ENCODE data around the gene ZAR1.

The ZAR1 gene

GRCh38 chr4:48526406-48526805, 36.4 kb downstream of the ZAR1 start:
- DNase-seq (ENCODE audit: low read depth): no peak
- H3K4me3 ChIP-seq (ENCODE audit: low read length): no peak overlapping the region
- no peak for TF ChIP-seq CTCF (conservative IDR thresholded peaks at IDR 0.05; ENCODE audit: low read length)

DNA sequence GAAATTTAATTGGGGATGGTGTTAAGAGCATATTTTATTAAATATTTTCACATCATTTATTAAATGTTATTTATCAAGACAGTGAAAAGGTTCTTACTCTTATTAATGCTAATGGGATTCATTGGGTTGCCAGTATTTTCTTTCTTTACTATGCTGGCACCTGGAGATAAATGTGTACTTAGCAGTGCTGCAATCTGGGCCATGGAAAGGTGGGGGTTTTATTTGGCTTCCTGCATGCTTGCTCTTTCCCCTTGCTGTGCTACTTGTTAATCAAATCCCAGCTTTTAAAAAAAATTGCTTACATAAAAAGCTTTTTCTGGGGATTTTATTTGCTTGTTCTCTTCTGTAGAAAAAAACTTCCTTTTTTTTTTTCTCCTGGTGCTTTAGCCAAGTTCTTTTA, 48.3 kb downstream of the ZAR1 start:
- DNase-seq (ENCODE audit: low read depth): no peak
- TF ChIP-seq CTCF (conservative IDR thresholded peaks at IDR 0.05; ENCODE audit: low read length): no peak
- H3K4me3 ChIP-seq (ENCODE audit: low read length): no peak overlapping the region

GRCh38 chr4:48539597-48539996, 49.5 kb downstream of the ZAR1 start:
- no peak for TF ChIP-seq CTCF (conservative IDR thresholded peaks at IDR 0.05; ENCODE audit: low read length)

DNA sequence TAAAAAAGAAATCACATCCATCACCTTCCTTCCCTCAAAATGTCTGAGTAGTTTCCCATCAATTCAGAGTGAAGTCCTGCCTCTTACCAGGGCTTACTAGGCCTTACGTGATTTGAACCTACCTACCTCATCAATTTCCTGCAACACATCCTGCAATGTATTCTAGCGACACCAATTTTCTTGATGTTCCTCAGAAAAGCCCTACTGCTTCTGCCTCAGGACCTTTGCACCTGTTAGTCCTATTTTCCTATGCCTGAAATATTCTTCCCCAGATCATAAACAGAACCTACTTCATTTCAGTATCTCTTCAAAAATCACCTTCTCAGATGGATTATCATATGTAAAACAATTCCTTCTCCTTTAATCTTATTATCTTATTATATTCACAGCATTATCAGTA, 52.8 kb downstream of the ZAR1 start:
- DNase-seq (ENCODE audit: low read depth): no peak
- TF ChIP-seq CTCF (conservative IDR thresholded peaks at IDR 0.05; ENCODE audit: low read length): no peak
- H3K4me3 ChIP-seq (ENCODE audit: low read length): no peak overlapping the region

More at GRCh38 chr4:48539597-48539996, 49.5 kb downstream of the ZAR1 start:
- no peak for DNase-seq (ENCODE audit: low read depth)
- H3K4me3 ChIP-seq (ENCODE audit: low read length): no peak overlapping the region

DNA sequence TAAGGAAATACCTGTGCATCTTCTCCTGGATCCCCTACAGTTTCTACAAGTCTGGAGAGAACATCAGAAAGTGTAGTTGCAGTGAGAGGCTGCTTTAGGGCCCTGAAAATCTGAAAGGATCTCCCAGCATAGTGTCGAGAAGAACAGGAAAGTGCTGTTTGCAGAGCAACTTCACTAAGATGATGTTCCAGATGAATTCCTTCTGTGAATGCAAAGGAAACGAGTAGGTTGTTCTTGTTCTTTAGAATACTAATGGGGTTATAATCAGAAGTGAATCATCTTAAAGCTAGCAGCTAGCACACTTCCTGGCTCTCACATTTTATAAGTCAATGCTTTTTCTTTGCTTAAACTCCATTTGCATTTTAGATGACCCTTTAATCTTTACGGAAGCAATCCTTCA, 53.7 kb downstream of the ZAR1 start:
- no peak for TF ChIP-seq CTCF (conservative IDR thresholded peaks at IDR 0.05; ENCODE audit: low read length)
- no peak for DNase-seq (ENCODE audit: low read depth)
- H3K4me3 ChIP-seq (ENCODE audit: low read length): no peak overlapping the region
